HG02759 (cell line): ENCODE results near the gene PAK1IP1.
"Not testable (repeated sequence)": the region's sequence is repeated elsewhere in the genome, so short reads cannot be mapped to it uniquely, and the experiment has no call there.

Experiments used
- ATAC-seq: cut with Tn5 transposase; IDR thresholded peaks from one replicate; pipeline ENCODE4 v1.9.1; 2021; ENCODE audit warnings: mild to moderate bottlenecking, moderate library complexity; ENCODE audit not compliant: unreplicated experiment

The PAK1IP1 gene, protein sequence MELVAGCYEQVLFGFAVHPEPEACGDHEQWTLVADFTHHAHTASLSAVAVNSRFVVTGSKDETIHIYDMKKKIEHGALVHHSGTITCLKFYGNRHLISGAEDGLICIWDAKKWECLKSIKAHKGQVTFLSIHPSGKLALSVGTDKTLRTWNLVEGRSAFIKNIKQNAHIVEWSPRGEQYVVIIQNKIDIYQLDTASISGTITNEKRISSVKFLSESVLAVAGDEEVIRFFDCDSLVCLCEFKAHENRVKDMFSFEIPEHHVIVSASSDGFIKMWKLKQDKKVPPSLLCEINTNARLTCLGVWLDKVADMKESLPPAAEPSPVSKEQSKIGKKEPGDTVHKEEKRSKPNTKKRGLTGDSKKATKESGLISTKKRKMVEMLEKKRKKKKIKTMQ

DNA sequence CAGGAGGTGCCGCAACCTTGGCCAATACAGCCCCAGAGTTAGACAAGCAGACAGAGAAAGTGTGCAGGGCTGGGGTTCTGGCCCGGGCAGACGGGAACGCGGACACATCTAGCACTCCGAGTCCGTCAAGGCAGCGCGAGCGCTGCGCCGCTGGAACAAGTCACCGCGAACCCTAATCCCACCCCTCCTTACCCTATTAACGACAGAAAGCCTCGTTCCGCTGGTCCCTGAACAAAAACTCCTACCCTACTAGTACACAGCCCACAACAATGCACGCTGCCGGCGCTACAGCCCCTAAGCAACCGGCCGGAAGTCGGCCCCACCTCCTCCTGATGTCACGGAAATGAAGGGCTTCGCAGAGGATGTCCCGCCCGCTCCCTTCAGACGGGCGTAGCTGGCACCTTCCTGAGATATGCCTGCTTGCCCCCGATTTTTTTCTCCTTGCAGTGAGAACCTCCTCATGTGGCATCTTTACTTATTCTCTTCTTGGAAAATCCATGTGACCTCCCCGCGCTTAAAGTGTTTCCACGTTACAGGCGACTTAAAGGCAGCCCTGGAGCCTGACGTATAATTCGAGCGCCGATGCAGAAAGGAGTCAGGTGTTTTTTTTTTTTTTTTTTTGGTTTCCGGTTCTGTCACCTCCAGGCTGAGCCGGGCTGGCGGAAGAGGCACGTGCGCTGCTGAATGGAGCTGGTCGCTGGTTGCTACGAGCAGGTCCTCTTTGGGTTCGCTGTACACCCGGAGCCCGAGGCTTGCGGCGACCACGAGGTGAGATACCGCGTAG lies at the start of gene PAK1IP1, which contains the start of gene C6orf52:
TSS of gene PAK1IP1 (plus strand) at position 671 of the 784 bp plus-strand sequence. CDS start at position 685, 14 bp downstream.
TSS of gene C6orf52 (minus strand) at position 315 of the 784 bp plus-strand sequence. CDS start 7,066 bp downstream, outside the sequence.
- ATAC-seq, result peak; percentile 98

DNA sequence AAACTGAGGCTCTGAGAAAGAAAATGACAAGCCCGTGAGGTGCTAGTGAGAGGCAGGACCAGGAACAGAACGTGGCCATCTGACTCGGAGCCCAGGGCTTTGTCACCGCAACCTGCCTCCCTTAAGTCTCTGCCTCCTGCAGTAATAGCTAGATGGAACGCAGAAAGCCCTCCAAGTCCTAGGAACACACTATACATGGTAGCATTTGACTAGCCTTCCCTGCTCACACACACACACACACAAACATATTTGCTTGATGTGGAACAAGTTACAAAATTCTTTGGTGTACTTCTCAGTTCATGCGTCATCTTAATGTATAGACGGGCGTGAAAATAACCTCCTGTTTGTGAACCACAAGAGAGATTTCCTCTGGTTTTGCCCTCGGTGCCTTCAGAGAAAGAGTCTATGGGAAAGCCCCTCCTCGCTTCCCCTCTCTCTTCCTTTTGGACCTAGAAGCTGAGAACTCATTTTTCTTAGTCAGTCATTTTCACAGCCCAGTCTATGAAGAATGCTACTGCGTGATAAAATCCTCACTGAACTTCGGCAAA lies 39.2 kb upstream of the PAK1IP1 start:
- peak; percentile 58 for ATAC-seq

DNA sequence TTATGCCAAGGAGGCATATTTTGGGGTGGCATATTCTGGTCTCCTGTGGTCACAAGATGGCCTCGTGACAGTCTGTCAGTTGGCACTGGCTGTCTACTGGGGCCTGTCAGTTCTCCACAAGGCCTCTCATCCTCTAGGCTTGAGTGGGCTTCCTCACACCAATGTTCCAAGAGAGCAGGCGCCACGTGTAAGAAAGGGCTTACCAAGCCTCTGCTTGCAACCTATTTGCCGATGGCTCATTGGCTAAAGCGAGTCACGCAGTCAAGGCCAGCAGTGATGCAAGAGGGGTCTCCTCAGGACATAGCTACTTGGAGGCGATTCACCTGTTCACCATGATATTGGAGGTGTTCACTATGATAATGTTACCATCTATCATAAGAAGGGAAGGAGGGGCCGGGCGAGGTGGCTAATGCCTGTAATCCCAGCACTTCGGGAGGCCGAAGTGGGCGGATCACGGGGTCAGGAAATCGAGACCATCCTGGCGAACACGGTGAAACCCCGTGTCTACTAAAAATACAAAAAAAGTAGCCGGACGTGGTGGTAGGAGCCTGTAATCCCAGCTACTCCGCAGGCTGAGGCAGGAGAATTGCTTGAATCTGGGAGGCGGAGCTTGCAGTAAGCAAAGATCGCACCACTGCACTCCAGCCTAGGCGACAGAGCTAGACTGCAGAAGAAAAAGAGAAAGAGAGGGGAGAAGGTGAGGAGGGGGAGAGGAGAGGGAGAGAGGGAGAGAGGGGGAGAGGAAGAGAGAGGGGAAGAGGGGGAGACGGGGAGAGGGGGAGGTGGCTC lies 35.7 kb upstream of the PAK1IP1 start:
- no peak for ATAC-seq

DNA sequence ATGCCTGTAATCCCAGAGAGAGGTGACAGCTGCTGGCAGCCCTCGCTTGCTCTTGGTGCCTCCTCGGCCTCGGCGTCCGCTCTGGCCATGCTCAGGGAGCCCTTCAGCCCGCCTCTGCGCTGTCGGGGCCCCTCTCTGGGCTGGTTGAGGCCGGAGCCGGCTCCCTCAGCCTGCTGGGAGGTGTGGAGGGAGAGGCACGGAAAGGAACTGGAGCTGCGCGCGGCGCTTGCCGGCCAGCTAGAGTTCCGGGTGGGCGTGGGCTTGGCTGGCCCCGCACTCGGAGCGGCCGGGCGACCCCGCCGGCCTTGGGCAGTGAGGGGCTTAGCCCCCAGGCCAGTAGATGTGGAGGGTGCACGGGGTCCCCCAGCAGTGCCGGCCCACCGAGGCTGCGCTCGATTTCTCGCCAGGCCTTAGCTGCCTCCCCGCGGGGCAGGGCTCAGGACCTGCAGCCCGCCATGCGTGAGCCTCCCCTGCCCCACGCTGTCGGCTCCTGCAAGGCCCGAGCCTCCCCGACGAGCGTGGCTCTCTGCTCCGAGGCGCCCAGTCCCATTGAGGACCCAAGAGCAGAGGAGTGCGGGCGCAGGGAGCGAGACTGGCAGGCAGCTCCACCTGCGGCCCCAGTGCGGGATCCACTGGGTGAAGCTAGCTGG lies 34.9 kb upstream of the PAK1IP1 start:
- ATAC-seq, result no peak

DNA sequence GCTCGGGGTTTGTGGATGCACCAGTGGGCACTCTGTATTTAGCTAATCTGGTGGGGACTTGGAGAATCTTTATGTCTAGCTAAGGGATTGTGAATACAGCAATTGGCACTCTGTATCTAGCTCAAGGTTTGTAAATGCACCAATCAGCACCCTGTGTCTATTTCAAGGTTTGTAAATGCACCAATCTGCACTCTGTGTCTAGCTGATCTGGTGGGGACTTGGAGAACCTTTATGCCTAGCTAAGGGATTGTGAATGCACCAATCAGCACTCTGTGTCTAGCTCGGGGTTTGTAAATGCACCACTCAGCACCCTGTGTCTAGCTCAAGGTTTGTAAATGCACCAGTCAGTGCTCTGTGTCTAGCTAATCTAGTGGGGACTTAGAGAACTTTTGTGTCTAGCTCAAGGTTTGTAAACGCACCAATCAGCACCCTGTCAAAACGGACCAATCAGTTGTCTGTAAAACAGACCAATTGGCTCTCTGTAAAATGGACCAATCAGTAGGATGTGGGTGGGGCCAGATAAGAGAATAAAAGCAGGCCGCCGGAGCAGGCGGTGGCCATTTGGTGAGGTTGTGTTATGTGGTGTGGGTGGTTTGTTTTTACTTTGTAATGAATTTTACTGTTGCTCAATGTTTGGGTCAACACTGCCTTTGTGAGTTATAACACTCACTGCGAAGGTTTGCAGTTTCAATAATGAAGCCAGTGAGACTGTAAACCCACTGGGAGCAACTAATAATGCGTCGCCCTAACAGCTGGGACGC lies 34.2 kb upstream of the PAK1IP1 start:
- ATAC-seq, result not testable (repeated sequence)

DNA sequence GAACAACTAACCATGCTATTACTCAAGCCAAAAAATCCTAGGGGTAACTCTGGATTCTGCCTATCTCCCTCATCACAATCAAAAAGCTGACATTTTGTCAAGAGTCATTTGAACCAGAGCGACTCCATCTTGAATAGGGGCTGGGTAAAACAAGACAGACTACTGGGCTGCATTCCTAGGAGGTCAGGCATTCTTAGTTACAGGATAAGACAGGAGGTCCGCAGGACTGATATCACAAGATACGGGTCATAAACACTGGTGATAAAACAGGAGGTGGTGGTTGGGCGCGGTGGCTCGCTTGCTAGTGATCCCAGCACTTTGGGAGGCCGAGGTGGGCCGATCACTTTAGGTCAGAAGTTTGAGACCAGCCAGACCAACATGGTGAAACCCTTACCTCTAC lies 32.6 kb upstream of the PAK1IP1 start:
- no peak for ATAC-seq

DNA sequence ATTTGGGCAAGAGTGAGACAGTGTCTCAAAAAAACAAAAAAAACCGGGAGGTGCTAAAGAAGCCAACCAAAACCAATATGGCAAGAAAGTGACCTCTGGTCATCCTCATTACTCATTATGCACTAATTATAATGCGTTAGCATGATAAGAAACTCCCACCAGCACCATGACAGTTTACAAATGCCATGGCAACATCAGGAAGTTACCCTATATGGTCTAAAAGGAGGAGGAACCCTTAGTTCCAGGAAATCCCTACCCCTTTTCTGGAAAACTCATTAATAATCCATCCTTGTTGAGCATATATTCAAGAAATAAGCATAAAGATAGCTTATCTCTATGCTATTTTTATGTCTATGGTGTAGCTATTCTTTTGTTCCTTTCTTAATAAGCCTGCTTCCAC lies 32.0 kb upstream of the PAK1IP1 start:
- no peak for ATAC-seq

DNA sequence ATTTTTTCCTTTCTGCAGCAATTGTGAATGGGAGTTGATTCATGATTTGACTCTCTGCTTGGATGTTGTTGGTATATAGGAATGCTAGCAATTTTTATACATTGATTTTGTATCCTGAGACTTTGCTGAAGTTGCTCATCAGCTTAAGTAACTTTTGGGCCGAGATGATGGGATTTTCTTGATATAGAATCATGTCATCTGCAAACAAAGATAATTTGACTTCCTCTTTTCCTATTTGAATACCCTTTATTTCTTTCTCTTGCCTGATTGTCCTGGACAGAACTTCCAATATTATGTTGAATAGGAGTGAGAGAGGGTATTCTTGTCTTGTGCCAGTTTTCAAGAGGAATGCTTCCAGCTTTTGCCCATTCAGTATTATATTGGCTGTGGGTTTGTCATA lies 29.2 kb upstream of the PAK1IP1 start:
- ATAC-seq, result not testable (repeated sequence)

DNA sequence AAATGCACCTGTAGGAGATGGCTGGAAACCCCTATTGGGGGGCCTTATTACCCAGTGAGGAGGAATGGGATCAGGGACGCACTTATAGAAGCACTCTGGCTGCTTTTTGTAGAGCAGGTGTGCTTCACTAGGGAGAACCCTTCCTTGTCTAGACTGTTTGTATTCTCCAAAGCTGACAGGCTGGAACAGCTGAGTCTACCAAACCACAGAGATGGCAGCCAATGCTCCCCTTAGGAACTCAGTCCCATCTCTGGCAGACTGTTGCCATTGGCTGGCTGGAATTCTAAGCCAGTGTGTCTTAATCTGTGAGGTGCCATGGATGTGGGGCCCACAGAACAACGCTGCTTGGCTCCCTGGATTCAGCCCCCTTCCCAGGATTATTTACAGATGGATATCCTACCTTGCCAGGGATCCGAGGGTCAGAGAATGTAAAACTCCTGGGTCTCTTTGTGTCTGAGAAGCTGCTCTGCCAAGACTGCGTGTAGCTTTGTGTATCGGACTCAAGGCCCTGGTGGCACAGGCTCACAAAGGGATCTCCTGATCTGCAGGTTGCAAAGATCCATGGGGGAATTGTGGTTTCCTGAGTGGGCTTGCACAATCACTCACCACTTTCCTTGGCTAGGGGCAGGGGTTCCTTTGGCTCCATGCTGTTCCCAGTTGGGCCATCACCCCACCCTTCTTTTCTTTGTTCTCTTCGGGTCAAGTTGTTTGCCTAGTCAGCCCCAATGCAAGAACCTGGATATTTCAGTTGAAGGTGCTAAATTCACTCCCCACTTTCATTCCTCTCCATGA lies 26.4 kb upstream of the PAK1IP1 start:
- ATAC-seq, result no peak

DNA sequence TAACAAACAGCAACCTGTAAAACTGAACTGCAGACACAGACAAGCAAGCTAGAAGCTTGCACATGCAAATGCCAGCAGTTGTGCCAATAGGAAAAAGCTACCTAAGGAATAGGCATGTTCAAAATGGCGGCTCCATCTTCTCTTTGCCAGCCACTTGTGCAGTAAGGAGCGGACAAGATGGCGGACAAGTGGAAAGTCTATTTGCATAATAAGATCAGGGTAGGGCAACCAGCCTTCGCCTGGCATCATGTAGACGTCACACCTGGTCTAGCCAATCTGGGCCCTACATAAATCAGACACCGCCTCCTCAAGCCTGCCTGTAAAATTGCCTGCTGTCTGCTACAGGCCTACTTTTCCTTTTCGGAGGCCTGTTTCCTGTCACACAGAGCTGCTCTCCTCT lies 18.4 kb upstream of the PAK1IP1 start:
- ATAC-seq, result no peak

DNA sequence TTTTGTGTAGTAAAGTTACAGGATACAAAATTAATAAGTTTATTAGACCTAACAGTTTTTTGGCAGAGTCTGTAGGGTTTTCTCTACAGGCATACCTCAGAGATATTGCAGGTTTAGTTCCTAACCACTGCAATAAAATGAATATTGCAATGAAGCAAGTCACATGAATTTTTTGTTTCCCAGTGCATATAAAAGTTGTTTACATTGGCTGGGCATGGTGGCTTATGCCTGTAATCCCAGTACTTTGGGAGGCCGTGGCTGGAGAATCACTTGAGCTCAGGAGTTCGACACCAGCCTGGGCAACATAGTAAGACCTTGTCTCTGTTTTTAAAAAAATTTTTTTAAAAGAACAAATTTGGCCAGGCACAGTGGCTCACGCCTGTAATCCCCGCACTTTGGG lies 16.3 kb upstream of the PAK1IP1 start:
- no peak for ATAC-seq

DNA sequence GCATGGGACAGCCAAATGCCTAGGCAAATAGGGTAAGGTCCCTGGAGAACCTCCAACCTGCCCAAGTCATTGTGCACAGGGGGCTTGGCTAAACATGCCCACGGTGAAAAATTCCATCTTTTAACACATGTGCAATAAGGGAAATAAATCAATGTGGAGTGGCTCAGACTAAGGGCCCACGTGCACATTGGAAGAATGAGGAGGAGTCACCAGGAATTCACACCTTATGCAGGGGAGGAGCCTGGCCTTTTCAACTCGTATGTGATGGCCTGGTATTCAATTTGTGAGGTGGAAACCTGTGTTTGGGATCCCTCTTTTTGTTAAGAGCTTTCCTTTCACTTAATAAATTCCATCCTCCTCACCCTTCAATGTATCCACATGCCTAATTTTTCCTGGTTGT lies 13.0 kb upstream of the PAK1IP1 start:
- no peak for ATAC-seq

DNA sequence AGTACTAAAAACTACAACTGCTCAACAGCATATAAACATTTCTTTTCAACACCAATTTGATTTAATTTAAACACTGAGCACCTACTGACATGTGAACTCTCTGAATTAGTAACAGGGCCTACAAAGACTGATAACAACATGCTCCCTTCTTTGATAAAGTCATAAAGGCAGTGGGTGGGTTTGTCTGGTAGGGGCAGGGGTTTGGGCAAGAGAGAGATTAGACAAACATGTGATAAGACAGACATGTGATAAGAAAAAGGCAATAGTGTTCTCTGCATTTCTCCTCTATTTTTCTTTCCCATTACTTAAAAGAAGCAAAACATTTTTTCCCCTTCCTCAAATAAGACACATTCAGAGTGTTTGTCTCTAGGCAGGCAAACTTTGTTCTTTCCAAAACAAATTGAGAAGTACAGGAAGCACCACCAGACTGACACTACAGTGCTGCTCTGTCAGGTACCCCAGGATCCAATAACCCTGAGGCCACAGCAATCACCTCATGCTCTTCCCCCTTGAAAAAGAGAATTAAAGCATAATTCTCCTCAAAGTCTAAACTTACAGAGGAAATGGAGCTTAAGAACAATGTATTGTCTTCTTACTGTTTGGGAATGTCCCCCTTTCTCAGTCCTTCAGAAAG lies 12.3 kb upstream of the PAK1IP1 start:
- no peak for ATAC-seq

DNA sequence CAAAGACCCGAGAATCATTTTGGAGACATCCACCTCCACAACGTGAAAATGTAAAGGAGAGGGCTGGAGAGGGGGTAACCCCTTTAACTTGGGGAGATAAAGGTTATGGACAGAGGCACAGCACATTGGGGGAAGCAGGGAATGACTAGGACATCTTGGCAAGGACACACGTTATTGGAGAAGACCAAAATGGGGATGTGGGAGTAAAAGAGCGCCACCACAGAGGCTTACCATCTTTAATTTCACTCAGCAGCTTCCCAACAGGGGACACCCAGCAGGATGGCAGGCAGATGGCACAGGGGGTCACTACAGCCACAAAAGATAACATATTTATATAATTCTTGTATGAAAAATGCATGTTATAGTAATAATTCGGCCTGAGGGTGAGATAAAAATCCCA lies 10.2 kb upstream of the PAK1IP1 start:
- no peak for ATAC-seq

DNA sequence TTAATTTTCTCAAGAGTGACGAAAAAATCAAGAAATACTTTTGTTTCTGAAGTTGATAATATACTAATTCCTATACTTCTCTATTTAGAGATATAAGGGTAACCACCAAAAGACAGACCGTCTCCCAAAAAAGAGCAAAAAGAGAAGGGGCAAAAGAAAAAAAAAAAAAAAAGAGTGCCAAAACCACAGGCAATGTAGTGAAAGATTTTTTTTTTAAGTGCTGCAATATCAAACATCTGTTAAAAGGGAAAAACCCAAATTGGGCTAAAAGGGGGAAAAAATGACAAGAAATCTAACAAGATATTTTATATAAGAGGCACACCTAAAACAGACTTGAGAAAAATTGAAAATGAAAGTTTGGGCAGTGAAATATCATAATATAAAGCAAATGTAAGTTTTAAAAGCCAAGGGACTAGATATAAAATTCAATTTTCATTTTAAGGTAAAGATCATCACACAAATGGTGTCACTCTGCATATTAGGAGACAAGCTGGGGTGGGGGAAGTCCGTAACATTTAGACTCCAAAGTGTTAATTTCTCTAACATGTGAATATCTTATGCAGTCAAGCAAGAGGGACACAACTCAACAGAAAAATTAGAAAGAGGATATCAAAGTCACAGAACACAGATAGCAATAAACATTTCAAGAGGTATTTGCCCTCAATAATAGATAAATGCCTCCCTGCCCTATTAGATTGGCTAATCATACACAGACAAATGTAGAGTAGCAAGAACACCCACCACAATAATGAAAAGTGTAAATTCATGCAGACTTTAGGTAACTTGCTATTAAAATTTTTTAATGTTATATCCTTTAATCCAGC lies 9.5 kb upstream of the PAK1IP1 start:
- no peak for ATAC-seq

DNA sequence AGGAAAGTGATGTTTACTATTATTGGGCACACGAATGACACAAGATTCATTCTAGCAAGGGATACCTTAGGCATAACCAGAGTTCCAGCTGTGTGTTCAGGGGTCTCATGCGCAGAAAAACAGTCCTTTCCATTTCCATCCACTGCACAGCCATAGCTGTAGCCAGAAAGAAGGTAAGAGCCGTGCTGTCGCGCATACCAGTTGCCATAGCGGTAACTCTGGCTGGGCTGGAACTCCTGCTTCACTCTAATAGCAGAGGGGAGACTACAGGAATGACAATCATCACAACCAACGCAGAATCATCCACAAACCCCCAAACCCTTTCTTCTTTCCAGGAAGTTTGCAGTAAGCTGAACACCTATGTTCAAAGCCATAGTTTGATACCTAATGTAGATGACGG lies 7.9 kb upstream of the PAK1IP1 start:
- no peak for ATAC-seq

DNA sequence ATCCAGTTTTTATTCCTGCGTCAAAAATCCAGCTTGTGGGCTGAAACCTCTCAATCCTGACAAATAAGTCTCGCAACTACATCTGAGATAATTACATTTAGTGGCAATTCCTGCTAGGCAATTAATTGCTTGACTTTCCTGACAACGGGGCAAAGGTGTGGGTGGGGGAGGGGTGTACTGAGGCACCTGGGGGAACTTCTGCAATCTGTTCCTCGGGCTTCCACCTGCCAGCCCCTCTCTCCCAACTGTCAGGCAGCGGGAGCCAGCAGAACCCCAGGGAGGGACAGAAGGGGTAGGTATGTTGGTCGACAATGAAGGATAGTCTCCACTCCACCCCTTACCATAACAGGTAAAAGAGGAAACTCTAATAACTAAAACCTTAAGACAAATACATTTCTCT lies 7.2 kb upstream of the PAK1IP1 start:
- ATAC-seq, result no peak
